WTC11 (cell line): ENCODE data around the gene DAAM2.

Source experiments
- SMAD3 ChIP-seq: sonication (generic); formaldehyde crosslinking; IDR thresholded peaks from 2 replicates; pipeline ENCODE4 v1.8.0; 2022; ENCODE audit warnings: missing genetic modification reagents, mild to moderate bottlenecking, borderline replicate concordance
- ZNF121 ChIP-seq: sonication (generic); formaldehyde crosslinking; IDR thresholded peaks from 2 replicates; pipeline ENCODE4 v1.8.0; 2023; ENCODE audit warnings: missing genetic modification reagents
- TF ChIP-seq, protein P1 (sequence below): sonication (generic); formaldehyde crosslinking; IDR thresholded peaks from 2 replicates; pipeline ENCODE4 v1.8.0; 2023; ENCODE audit warnings: mild to moderate bottlenecking, missing genetic modification reagents
- TF ChIP-seq, protein P2 (sequence below): fragments of 200-600 bp; IDR thresholded peaks from 2 replicates; pipeline ENCODE4 v1.8.0; 2022; ENCODE audit warnings: antibody characterized with exemption

DNA sequence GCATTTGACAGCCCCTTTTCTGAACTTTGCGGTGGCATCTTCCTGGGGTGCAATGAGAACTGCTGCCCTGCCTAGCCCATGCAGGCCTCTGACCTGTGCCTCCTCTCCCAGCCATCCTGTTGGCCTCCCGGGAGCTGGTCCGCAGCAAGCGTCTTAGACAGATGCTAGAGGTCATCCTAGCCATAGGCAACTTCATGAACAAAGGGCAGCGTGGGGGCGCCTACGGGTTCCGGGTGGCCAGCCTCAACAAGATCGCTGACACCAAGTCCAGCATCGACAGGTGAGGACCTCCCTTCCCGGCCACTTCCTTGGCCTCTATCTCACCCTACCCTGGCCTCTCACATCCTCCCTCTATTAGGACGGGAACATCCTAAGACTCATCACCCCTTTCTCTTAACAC, 104.5 kb downstream of the DAAM2 start:
- TF ChIP-seq, protein P1, sequence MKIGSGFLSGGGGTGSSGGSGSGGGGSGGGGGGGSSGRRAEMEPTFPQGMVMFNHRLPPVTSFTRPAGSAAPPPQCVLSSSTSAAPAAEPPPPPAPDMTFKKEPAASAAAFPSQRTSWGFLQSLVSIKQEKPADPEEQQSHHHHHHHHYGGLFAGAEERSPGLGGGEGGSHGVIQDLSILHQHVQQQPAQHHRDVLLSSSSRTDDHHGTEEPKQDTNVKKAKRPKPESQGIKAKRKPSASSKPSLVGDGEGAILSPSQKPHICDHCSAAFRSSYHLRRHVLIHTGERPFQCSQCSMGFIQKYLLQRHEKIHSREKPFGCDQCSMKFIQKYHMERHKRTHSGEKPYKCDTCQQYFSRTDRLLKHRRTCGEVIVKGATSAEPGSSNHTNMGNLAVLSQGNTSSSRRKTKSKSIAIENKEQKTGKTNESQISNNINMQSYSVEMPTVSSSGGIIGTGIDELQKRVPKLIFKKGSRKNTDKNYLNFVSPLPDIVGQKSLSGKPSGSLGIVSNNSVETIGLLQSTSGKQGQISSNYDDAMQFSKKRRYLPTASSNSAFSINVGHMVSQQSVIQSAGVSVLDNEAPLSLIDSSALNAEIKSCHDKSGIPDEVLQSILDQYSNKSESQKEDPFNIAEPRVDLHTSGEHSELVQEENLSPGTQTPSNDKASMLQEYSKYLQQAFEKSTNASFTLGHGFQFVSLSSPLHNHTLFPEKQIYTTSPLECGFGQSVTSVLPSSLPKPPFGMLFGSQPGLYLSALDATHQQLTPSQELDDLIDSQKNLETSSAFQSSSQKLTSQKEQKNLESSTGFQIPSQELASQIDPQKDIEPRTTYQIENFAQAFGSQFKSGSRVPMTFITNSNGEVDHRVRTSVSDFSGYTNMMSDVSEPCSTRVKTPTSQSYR (CRISPR knock-in tag) = no peak
- TF ChIP-seq, protein P2, sequence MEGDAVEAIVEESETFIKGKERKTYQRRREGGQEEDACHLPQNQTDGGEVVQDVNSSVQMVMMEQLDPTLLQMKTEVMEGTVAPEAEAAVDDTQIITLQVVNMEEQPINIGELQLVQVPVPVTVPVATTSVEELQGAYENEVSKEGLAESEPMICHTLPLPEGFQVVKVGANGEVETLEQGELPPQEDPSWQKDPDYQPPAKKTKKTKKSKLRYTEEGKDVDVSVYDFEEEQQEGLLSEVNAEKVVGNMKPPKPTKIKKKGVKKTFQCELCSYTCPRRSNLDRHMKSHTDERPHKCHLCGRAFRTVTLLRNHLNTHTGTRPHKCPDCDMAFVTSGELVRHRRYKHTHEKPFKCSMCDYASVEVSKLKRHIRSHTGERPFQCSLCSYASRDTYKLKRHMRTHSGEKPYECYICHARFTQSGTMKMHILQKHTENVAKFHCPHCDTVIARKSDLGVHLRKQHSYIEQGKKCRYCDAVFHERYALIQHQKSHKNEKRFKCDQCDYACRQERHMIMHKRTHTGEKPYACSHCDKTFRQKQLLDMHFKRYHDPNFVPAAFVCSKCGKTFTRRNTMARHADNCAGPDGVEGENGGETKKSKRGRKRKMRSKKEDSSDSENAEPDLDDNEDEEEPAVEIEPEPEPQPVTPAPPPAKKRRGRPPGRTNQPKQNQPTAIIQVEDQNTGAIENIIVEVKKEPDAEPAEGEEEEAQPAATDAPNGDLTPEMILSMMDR = no peak
- no peak for TF ChIP-seq SMAD3 (CRISPR knock-in tag)
- TF ChIP-seq ZNF121 (CRISPR knock-in tag) = no peak
